ENCODE data around the gene SYNGAP1. TPM values are rescaled to one million over a fixed set of nuclear protein-coding genes. Genes with fewer than 3 reads are reported as not detected.
"Not testable (repeated sequence)": the region's sequence is repeated elsewhere in the genome, so short reads cannot be mapped to it uniquely, and the experiment has no call there.

SYNGAP1 gene
- total and polyA plus RNA-seq, 2 donors (not counting 1 experiment from before 2014, with no cell fraction given) = 3.6 to 7.3 TPM

DNA sequence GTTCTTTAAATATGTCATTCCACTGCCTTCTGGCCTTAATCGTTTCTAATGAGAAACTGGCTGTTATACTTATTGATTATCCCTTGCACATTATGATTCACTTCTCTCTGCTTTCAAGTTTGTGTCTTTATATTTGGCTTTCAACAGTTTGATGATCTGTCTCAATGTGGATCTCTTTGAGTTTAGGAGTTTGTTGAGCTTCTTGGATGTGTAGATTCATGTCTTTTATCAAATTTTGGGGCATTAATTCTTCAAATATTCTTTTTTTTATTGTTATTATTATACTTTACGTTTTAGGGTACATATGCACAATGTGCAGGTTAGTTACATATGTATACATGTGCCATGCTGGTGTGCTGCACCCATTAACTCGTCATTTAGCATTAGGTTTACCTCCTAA lies 63.8 kb downstream of the SYNGAP1 start:
- H3K27me3 ChIP-seq (ENCODE audit: control insufficient read depth, insufficient read depth, low read length) = no peaks in the 10 kb centered on the region
- H3K27ac ChIP-seq (ENCODE audit: insufficient read depth, low read length) = no peak overlapping the region
- TF ChIP-seq CTCF (conservative IDR thresholded peaks at IDR 0.05 in 1 of 2, IDR thresholded peaks at IDR 0.05 in 1 of 2; ENCODE audit: low read depth in 1 of 2, low read length in 2 of 2) (no peak), EZH2 (IDR thresholded peaks at IDR 0.05; ENCODE audit: low read length, missing control alignments) (no peak)
- no peaks in the 10 kb centered on the region for H3K9me3 ChIP-seq (ENCODE audit: control insufficient read depth, insufficient read depth, low read depth, low read length)
- H3K36me3 ChIP-seq (ENCODE audit: control insufficient read depth, insufficient read depth, low read length) = no peaks in the 10 kb centered on the region
- H3K9ac ChIP-seq (ENCODE audit: insufficient read depth, low read length) = no peak overlapping the region
- no peak overlapping the region for H2AFZ ChIP-seq (ENCODE audit: low read length)
- no peaks in the 10 kb centered on the region for H3K4me1 ChIP-seq (ENCODE audit: control insufficient read depth, extremely low read depth, insufficient read depth, low read length)
- no peaks in the 10 kb centered on the region for H4K20me1 ChIP-seq (ENCODE audit: control insufficient read depth, extremely low read depth, insufficient read depth, low read length)
- DNase-seq (ENCODE audit: low read depth in 2 of 2) = no peak
- no peaks in the 10 kb centered on the region for H3K79me2 ChIP-seq (ENCODE audit: control insufficient read depth, insufficient read depth, low read length)
- no peak overlapping the region for H3K4me2 ChIP-seq (ENCODE audit: extremely low read depth, insufficient read depth, low read length)
- no peak overlapping the region for H3K4me3 ChIP-seq (replicated peaks in 1 of 4; ENCODE audit: control extremely low read depth in 1 of 4, insufficient read depth in 1 of 4, low read depth in 3 of 4, low read length in 4 of 4)

DNA sequence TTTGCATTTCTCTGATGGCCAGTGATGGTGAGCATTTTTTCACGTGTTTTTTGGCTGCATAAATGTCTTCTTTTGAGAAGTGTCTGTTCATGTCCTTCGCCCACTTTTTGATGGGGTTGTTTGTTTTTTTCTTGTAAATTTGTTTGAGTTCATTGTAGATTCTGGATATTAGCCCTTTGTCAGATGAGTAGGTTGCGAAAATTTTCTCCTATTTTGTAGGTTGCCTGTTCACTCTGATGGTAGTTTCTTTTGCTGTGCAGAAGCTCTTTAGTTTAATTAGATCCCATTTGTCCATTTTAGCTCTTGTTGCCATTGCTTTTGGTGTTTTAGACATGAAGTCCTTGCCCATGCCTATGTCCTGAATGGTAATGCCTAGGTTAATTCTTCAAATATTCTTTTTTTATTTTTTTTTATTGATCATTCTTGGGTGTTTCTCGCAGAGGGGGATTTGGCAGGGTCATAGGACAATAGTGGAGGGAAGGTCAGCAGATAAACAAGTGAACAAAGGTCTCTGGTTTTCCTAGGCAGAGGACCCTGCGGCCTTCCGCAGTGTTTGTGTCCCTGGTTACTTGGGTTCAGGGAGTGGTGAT lies 64.9 kb downstream of the SYNGAP1 start:
- H3K9me3 ChIP-seq (ENCODE audit: control insufficient read depth, insufficient read depth, low read depth, low read length); H3K27me3 ChIP-seq (ENCODE audit: control insufficient read depth, insufficient read depth, low read length); H3K36me3 ChIP-seq (ENCODE audit: control insufficient read depth, insufficient read depth, low read length); H3K4me3 ChIP-seq (replicated peaks in 1 of 4; ENCODE audit: control extremely low read depth in 1 of 4, insufficient read depth in 1 of 4, low read depth in 3 of 4, low read length in 4 of 4); H3K4me2 ChIP-seq (ENCODE audit: extremely low read depth, insufficient read depth, low read length); H4K20me1 ChIP-seq (ENCODE audit: control insufficient read depth, extremely low read depth, insufficient read depth, low read length); H2AFZ ChIP-seq (ENCODE audit: low read length); H3K27ac ChIP-seq (ENCODE audit: insufficient read depth, low read length); H3K9ac ChIP-seq (ENCODE audit: insufficient read depth, low read length); DNase-seq (ENCODE audit: low read depth in 2 of 2); H3K4me1 ChIP-seq (ENCODE audit: control insufficient read depth, extremely low read depth, insufficient read depth, low read length); H3K79me2 ChIP-seq (ENCODE audit: control insufficient read depth, insufficient read depth, low read length): not testable (repeated sequence)

GRCh38 chr6:33485680-33486079 lies 65.8 kb downstream of the SYNGAP1 start:
- H4K20me1 ChIP-seq (ENCODE audit: control insufficient read depth, extremely low read depth, insufficient read depth, low read length); H3K9me3 ChIP-seq (ENCODE audit: control insufficient read depth, insufficient read depth, low read depth, low read length); H2AFZ ChIP-seq (ENCODE audit: low read length); H3K79me2 ChIP-seq (ENCODE audit: control insufficient read depth, insufficient read depth, low read length); H3K4me2 ChIP-seq (ENCODE audit: extremely low read depth, insufficient read depth, low read length); DNase-seq (ENCODE audit: low read depth in 2 of 2); H3K4me1 ChIP-seq (ENCODE audit: control insufficient read depth, extremely low read depth, insufficient read depth, low read length); H3K9ac ChIP-seq (ENCODE audit: insufficient read depth, low read length); H3K27me3 ChIP-seq (ENCODE audit: control insufficient read depth, insufficient read depth, low read length); H3K4me3 ChIP-seq (replicated peaks in 1 of 4; ENCODE audit: control extremely low read depth in 1 of 4, insufficient read depth in 1 of 4, low read depth in 3 of 4, low read length in 4 of 4); H3K36me3 ChIP-seq (ENCODE audit: control insufficient read depth, insufficient read depth, low read length); H3K27ac ChIP-seq (ENCODE audit: insufficient read depth, low read length): not testable (repeated sequence)

DNA sequence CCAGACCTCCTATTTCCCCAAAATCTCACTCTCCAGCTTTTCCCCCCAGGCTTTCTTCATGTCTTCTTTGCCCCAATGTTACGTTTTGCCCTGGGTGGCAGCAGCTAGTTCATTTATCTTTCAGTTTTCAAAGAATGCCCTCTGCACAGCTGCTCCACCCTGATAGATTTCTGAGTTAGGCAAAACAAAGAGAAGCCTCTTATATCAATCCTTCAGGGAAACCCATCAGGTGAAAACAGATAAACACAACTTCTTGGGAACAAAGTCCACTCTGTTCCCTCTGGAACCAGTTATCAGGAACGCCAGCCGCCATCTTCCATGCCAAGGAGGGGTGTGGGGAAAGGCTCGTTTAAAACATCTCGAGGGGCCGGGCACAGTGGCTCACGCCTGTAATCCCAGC lies 68.5 kb downstream of the SYNGAP1 start:
- Histone ChIP-seq H4K20me1 (ENCODE audit: control insufficient read depth, extremely low read depth, insufficient read depth, low read length) (no peaks in the 10 kb centered on the region), H3K9me3 (ENCODE audit: control insufficient read depth, insufficient read depth, low read depth, low read length) (no peaks in the 10 kb centered on the region), H3K4me2 (ENCODE audit: extremely low read depth, insufficient read depth, low read length) (no peak overlapping the region), H3K9ac (ENCODE audit: insufficient read depth, low read length) (no peak overlapping the region), H3K4me1 (ENCODE audit: control insufficient read depth, extremely low read depth, insufficient read depth, low read length) (no peaks in the 10 kb centered on the region), H3K4me3 (replicated peaks in 1 of 4; ENCODE audit: control extremely low read depth in 1 of 4, insufficient read depth in 1 of 4, low read depth in 3 of 4, low read length in 4 of 4) (no peak overlapping the region), H3K36me3 (ENCODE audit: control insufficient read depth, insufficient read depth, low read length) (no peaks in the 10 kb centered on the region), H3K27me3 (ENCODE audit: control insufficient read depth, insufficient read depth, low read length) (peaks cover 3% of the 10 kb centered on the region), H2AFZ (ENCODE audit: low read length) (no peak overlapping the region), H3K27ac (ENCODE audit: insufficient read depth, low read length) (no peak overlapping the region), H3K79me2 (ENCODE audit: control insufficient read depth, insufficient read depth, low read length) (no peaks in the 10 kb centered on the region)
- TF ChIP-seq EZH2 (IDR thresholded peaks at IDR 0.05; ENCODE audit: low read length, missing control alignments) (no peak), CTCF (conservative IDR thresholded peaks at IDR 0.05 in 1 of 2, IDR thresholded peaks at IDR 0.05 in 1 of 2; ENCODE audit: low read depth in 1 of 2, low read length in 2 of 2) (no peak)
- no peak for DNase-seq (ENCODE audit: low read depth in 2 of 2)
